Measurements from ENCODE around the gene GRB14.
"Not testable (repeated sequence)": the region's sequence is repeated elsewhere in the genome, so short reads cannot be mapped to it uniquely, and the experiment has no call there.

The GRB14 gene

GRCh38 chr2:164473021-164473420, 148.3 kb downstream of the GRB14 start:
- TF ChIP-seq CTCF (IDR thresholded peaks at IDR 0.05; ENCODE audit: extremely low read depth, missing control alignments), result no peak
- no peak for DNase-seq (ENCODE audit: low spot score)

GRCh38 chr2:164465047-164465446, 156.2 kb downstream of the GRB14 start:
- not testable (repeated sequence) for DNase-seq (ENCODE audit: low spot score)

- no peak for TF ChIP-seq CTCF (IDR thresholded peaks at IDR 0.05; ENCODE audit: extremely low read depth, missing control alignments)
- no peak for DNase-seq (ENCODE audit: low spot score)
Measured at GRCh38 chr2:164464376-164464775, 156.9 kb downstream of the GRB14 start.

GRCh38 chr2:164458792-164459191, 162.5 kb downstream of the GRB14 start:
- no peak for TF ChIP-seq CTCF (IDR thresholded peaks at IDR 0.05; ENCODE audit: extremely low read depth, missing control alignments)
- no peak for DNase-seq (ENCODE audit: low spot score)

GRCh38 chr2:164457271-164457670, 164.0 kb downstream of the GRB14 start:
- DNase-seq (ENCODE audit: low spot score), result no peak
- TF ChIP-seq CTCF (IDR thresholded peaks at IDR 0.05; ENCODE audit: extremely low read depth, missing control alignments), result no peak

- TF ChIP-seq CTCF (IDR thresholded peaks at IDR 0.05; ENCODE audit: extremely low read depth, missing control alignments), result no peak
- DNase-seq (ENCODE audit: low spot score), result no peak
Measured at GRCh38 chr2:164456619-164457018, 164.7 kb downstream of the GRB14 start.

GRCh38 chr2:164453656-164454305, 167.5 kb downstream of the GRB14 start:
- no peak for DNase-seq (ENCODE audit: low spot score)
- no peak for TF ChIP-seq CTCF (IDR thresholded peaks at IDR 0.05; ENCODE audit: extremely low read depth, missing control alignments)

- TF ChIP-seq CTCF (IDR thresholded peaks at IDR 0.05; ENCODE audit: extremely low read depth, missing control alignments), result no peak
- no peak for DNase-seq (ENCODE audit: low spot score)
Measured at GRCh38 chr2:164450278-164450677, 171.0 kb downstream of the GRB14 start.

All from GM20000 (cell line).